Common myeloid progenitor, CD34-positive (primary cell): ENCODE measurements around the gene C4A.
"Not testable (repeated sequence)": the region's sequence is repeated elsewhere in the genome, so short reads cannot be mapped to it uniquely, and the experiment has no call there.

Experiments used
- CTCF ChIA-PET: fragments of 350-600 bp; sonication (Branson Sonifier 250); formaldehyde crosslinking; loops from one replicate; lab custom pipeline; 2021; ENCODE audit warnings: antibody characterized with exemption; lab: Charles Lee
- POLR2A ChIA-PET: fragments of 350-600 bp; sonication (Branson Sonifier 250); formaldehyde crosslinking; loops from one replicate; lab custom pipeline; 2021; ENCODE audit warnings: antibody characterized with exemption; lab: Charles Lee
- DNase-seq, 3 donors: peaks; one replicate each; pipeline versions ENCODE4 v3.0.0 to v3.0.0-alpha.2; 2013
- H3K27ac ChIP-seq, 2 experiments: 1 replicate in 1 of 2; 2 replicates in 1 of 2; pipeline ENCODE4 v1.7.0; 2013; ENCODE audit warnings: inconsistent platforms in 2 of 2, low read length in 2 of 2, mild to moderate bottlenecking in 2 of 2, low read depth in 1 of 2, moderate library complexity in 1 of 2; ENCODE audit not compliant: severe bottlenecking in 2 of 2, insufficient read depth in 1 of 2, poor library complexity in 1 of 2
- H3K27me3 ChIP-seq, 5 experiments: replicated peaks in 2 of 5; 1 replicate in 3 of 5; 2 replicates in 2 of 5; pipeline versions ENCODE4 v1.6.1 to v1.7.0; 2013; ENCODE audit warnings: low read length in 4 of 5, mild to moderate bottlenecking in 2 of 5, moderate library complexity in 2 of 5, inconsistent platforms in 1 of 5; ENCODE audit not compliant: insufficient read depth in 5 of 5, control insufficient read depth in 4 of 5
- H3K36me3 ChIP-seq, 4 experiments: 1 replicate in 2 of 4; 2 replicates in 2 of 4; pipeline versions ENCODE4 v1.6.1 to v1.7.0; 2013; ENCODE audit warnings: low read length in 3 of 4, control low read depth in 1 of 4, mild to moderate bottlenecking in 1 of 4; ENCODE audit not compliant: control insufficient read depth in 4 of 4, insufficient read depth in 4 of 4
- H3K4me1 ChIP-seq, 4 experiments: 1 replicate in 3 of 4; 2 replicates in 1 of 4; pipeline versions ENCODE4 v1.6.1 to v1.7.1; 2013; ENCODE audit warnings: low read length in 3 of 4, mild to moderate bottlenecking in 3 of 4, control low read depth in 1 of 4, inconsistent platforms in 1 of 4, moderate library complexity in 1 of 4; ENCODE audit not compliant: control insufficient read depth in 4 of 4, insufficient read depth in 4 of 4; ENCODE audit errors: control extremely low read depth in 1 of 4
- H3K4me3 ChIP-seq, 7 experiments: 1 replicate in 4 of 7; 2 replicates in 3 of 7; pipeline versions ENCODE4 v1.5.1 to v1.7.0; 2013; ENCODE audit warnings: mild to moderate bottlenecking in 7 of 7, low read length in 6 of 7, moderate library complexity in 6 of 7, inconsistent platforms in 2 of 7, low read depth in 2 of 7, control low read depth in 1 of 7; ENCODE audit not compliant: insufficient read depth in 4 of 7, control insufficient read depth in 1 of 7; ENCODE audit errors: extremely low read depth in 1 of 7
- H3K9me3 ChIP-seq, 5 experiments: 1 replicate in 4 of 5; 2 replicates in 1 of 5; pipeline versions ENCODE4 v1.6.1 to v1.7.1; 2013; ENCODE audit warnings: low read length in 4 of 5, mild to moderate bottlenecking in 2 of 5, inconsistent platforms in 1 of 5, low read depth in 1 of 5, moderate library complexity in 1 of 5; ENCODE audit not compliant: control insufficient read depth in 4 of 5, insufficient read depth in 2 of 5; ENCODE audit errors: control extremely low read depth in 1 of 5
- WGBS: methylation state at CpG from one replicate; pipeline ENCODE4 v1.1.5; 2013; ENCODE audit not compliant: insufficient coverage; 5-methylcytosine and 5-hydroxymethylcytosine counted together

The C4A gene

GRCh38 chr6:31977816-31978431 is 3.9 kb upstream of the C4A start:
- H3K27ac ChIP-seq, result no peak overlapping the region

GRCh38 chr6:31978831-31979230 is 3.0 kb upstream of the C4A start:
- 100% methylated on average over 4 of the region's 5 CpGs for WGBS
- no peaks in the 10 kb centered on the region for H3K9me3 ChIP-seq
- H3K27me3 ChIP-seq, result no peaks in the 10 kb centered on the region
- ChIA-PET CTCF (interaction anchor here (1.1 kb wide), 1 partner anchor 68 kb away, joined by 3 read pairs; no protein-coding TSS in a partner anchor), POLR2A (no interaction called here)
- H3K27ac ChIP-seq, result no peak overlapping the region
- H3K4me3 ChIP-seq, result no peak overlapping the region
- H3K4me1 ChIP-seq, result peaks cover 0 to 6% (median 0%) of the 10 kb centered on the region in 4 experiments
- H3K36me3 ChIP-seq, result peaks cover 0 to 11% (median 6%) of the 10 kb centered on the region in 4 experiments
- DNase-seq, result no peak

More at GRCh38 chr6:31977816-31978431, 3.9 kb upstream of the C4A start:
- no peaks in the 10 kb centered on the region for H3K9me3 ChIP-seq
- CTCF ChIA-PET, result no interaction called here
- peaks cover 0 to 9% (median 6%) of the 10 kb centered on the region in 4 experiments for H3K4me1 ChIP-seq
- H3K36me3 ChIP-seq, result peaks cover 0 to 11% (median 6%) of the 10 kb centered on the region in 4 experiments
- no peaks in the 10 kb centered on the region for H3K27me3 ChIP-seq
- WGBS, result 97% methylated on average over 9 of the region's 12 CpGs
- H3K4me3 ChIP-seq, result no peak overlapping the region
- no peak for DNase-seq
- POLR2A ChIA-PET, result no interaction called here

GRCh38 chr6:31979238-31979898 is 2.5 kb upstream of the C4A start:
- Histone ChIP-seq H3K36me3 (peaks cover 0 to 11% (median 6%) of the 10 kb centered on the region in 4 experiments), H3K9me3 (no peaks in the 10 kb centered on the region), H3K4me3 (no peak overlapping the region), H3K27me3 (no peaks in the 10 kb centered on the region), H3K27ac (peak overlapping the region in 1 of 2 experiments; percentile 49), H3K4me1 (peaks cover 0 to 6% (median 0%) of the 10 kb centered on the region in 4 experiments)
- WGBS, result 96% methylated on average over 3 of the region's 3 CpGs
- CTCF ChIA-PET, result interaction anchor here (1.0 to 1.1 kb wide), 2 partner anchors 28 to 68 kb away, joined by 3 read pairs; no protein-coding TSS in a partner anchor
- POLR2A ChIA-PET, result no interaction called here
- DNase-seq, result no peak

GRCh38 chr6:31980195-31980876 is 1.5 kb upstream of the C4A start:
- 100% methylated on average over 1 of the region's 13 CpGs for WGBS
- DNase-seq, H3K9me3 ChIP-seq, H3K27me3 ChIP-seq, H3K27ac ChIP-seq, POLR2A ChIA-PET, H3K4me3 ChIP-seq, H3K4me1 ChIP-seq: not testable (repeated sequence)
- peaks cover 0 to 11% (median 6%) of the 10 kb centered on the region in 4 experiments for H3K36me3 ChIP-seq
- CTCF ChIA-PET, result interaction anchor here (1.0 kb wide), 1 partner anchor 29 kb away, joined by 3 read pairs; no protein-coding TSS in a partner anchor

GRCh38 chr6:31980998-31981397 is 859 bp upstream of the C4A start:
- no CpG with 5 or more reads among the region's 5 CpGs for WGBS
- DNase-seq, CTCF ChIA-PET, H3K9me3 ChIP-seq, H3K27me3 ChIP-seq, H3K4me1 ChIP-seq, H3K27ac ChIP-seq, POLR2A ChIA-PET, H3K4me3 ChIP-seq: not testable (repeated sequence)
- peaks cover 0 to 11% (median 6%) of the 10 kb centered on the region in 4 experiments for H3K36me3 ChIP-seq

- H3K9me3 ChIP-seq, H3K4me3 ChIP-seq, H3K27ac ChIP-seq, DNase-seq, POLR2A ChIA-PET, CTCF ChIA-PET, H3K36me3 ChIP-seq, H3K27me3 ChIP-seq, H3K4me1 ChIP-seq: not testable (repeated sequence)
- no CpG with 5 or more reads among the region's 10 CpGs for WGBS
These were observed 7.5 kb downstream of the C4A start for GRCh38 chr6:31989363-31989762.

GRCh38 chr6:31994421-31994820 is 12.6 kb downstream of the C4A start:
- DNase-seq, H3K4me3 ChIP-seq, CTCF ChIA-PET: not testable (repeated sequence)

More at GRCh38 chr6:31994421-31994820, 12.6 kb downstream of the C4A start:
- POLR2A ChIA-PET, H3K9me3 ChIP-seq, H3K36me3 ChIP-seq, H3K27me3 ChIP-seq, H3K4me1 ChIP-seq, H3K27ac ChIP-seq: not testable (repeated sequence)
- no CpG with 5 or more reads among the region's 14 CpGs for WGBS
